GM04503 (cell line): ENCODE measurements around the gene ALPP.
"Not testable (repeated sequence)": the region's sequence is repeated elsewhere in the genome, so short reads cannot be mapped to it uniquely, and the experiment has no call there.

Experiments
- DNase-seq: peaks from one replicate; pipeline ENCODE4 v3.0.0-alpha.2; 2012; ENCODE audit warnings: low read depth

ALPP gene

GRCh38 chr2:232422051-232422450 is 43.5 kb downstream of the ALPP start:
- DNase-seq = no peak

- DNase-seq = not testable (repeated sequence)
These were observed 44.4 kb downstream of the ALPP start for GRCh38 chr2:232422996-232423395.

- not testable (repeated sequence) for DNase-seq
These were observed 44.9 kb downstream of the ALPP start for GRCh38 chr2:232423407-232423806.

DNA sequence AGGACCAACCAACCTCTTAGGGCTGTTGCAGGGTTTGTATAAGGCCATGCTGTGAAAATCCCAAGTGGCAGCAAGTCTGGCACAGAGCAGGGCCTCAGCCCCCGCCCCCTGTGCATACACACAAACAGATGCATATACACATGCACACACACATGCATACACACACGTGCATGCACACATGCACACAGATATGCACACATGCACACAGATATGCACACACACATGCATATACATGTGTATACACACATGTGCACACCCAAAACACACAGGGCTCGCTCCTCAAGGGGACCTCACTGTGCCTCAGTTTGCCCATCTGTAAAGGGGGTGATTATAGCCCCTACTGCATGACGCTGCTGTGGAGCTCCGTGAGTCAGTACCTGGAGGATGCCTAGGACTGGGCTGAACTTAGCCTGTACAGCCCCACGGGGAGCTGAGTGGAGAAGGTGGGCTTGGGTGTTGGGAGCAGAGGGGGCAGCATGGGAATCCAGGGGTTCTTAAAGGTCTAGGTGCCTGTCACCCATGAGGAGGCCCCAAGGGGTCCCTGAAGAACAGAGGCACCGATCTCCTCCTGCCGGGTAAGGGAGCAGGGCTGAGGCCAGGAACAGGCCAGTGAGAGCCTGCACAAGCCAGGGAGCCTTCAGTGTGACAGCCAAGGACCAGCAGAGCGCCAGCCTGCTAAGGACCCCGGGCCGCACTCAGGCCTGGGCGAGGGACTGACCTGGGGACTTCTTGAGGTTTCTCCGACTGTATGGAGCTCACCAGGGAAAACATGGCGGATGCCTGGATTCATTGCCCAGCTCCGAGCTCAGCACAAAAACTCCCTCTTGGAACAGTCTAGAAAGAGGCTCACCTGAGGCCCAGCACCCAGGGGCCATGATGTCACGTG is 53.4 kb downstream of the ALPP start:
- no peak for DNase-seq
